HFFc6 (cell line): ENCODE results near the gene MAGI1. TPM values are rescaled to one million over a fixed set of nuclear protein-coding genes. Genes with fewer than 3 reads are reported as not detected.

Experiments
- DNase-seq: peaks from one replicate; pipeline ENCODE4 v3.0.0-alpha.2; 2018
- H3K27ac Mint-ChIP-seq: 2 replicates; pipeline ENCODE4 v1.8.0; 2020; ENCODE audit warnings: mild to moderate bottlenecking, mixed read lengths
- H3K27me3 Mint-ChIP-seq: 2 replicates; pipeline ENCODE4 v1.8.0; 2021; ENCODE audit warnings: mild to moderate bottlenecking, moderate library complexity, mixed read lengths; ENCODE audit not compliant: insufficient read depth
- H3K36me3 Mint-ChIP-seq: 2 replicates; pipeline ENCODE4 v1.8.0; 2021; ENCODE audit warnings: low read depth, mixed read lengths
- H3K4me1 Mint-ChIP-seq: 2 replicates; pipeline ENCODE4 v1.8.0; 2020; ENCODE audit warnings: low read depth, mixed read lengths
- H3K4me3 Mint-ChIP-seq: 2 replicates; pipeline ENCODE4 v1.8.0; 2020; ENCODE audit warnings: mild to moderate bottlenecking, moderate library complexity, mixed read lengths
- H3K9me3 Mint-ChIP-seq: 2 replicates; pipeline ENCODE4 v1.8.0; 2020; ENCODE audit warnings: mild to moderate bottlenecking, mixed read lengths
- CTCF ChIP-seq: fragments of 200-600 bp; sonication (generic); IDR thresholded peaks from 2 replicates; pipeline ENCODE4 v1.5.0; 2021; ENCODE audit warnings: antibody characterized with exemption, mild to moderate bottlenecking
- total RNA-seq, 6 experiments: library from RNA; stranded (reverse); fragmentation: NEBNext Ultra II Directional; extraction: Animal tissue kit (Norgen Biotek cat#: 25700); gene quantifications; 2 replicates in 1 of 6; 3 replicates in 5 of 6; pipeline ENCODE4 v1.2.3, GENCODE V29; 2021

MAGI1 gene
- total RNA-seq, 6 experiments from 2014 or later: 21.1 to 30.5 (median 22.4) TPM

- no peak overlapping the region for H3K27ac Mint-ChIP-seq
- peaks cover 6% of the 10 kb centered on the region; the same call in 1 of the 2 replicates for H3K4me1 Mint-ChIP-seq
- H3K27me3 Mint-ChIP-seq: no peaks in the 10 kb centered on the region
- H3K9me3 Mint-ChIP-seq: no peaks in the 10 kb centered on the region
- no peak for TF ChIP-seq CTCF
- no peaks in the 10 kb centered on the region for H3K36me3 Mint-ChIP-seq
- no peak for DNase-seq
- H3K4me3 Mint-ChIP-seq: no peak overlapping the region
These were observed 594.3 kb downstream of the MAGI1 start for GRCh38 chr3:65444447-65444815.

- no peak for TF ChIP-seq CTCF
- no peaks in the 10 kb centered on the region for H3K36me3 Mint-ChIP-seq
- peaks cover 6% of the 10 kb centered on the region; the same call in 1 of the 2 replicates for H3K4me1 Mint-ChIP-seq
- no peaks in the 10 kb centered on the region for H3K9me3 Mint-ChIP-seq
- H3K27ac Mint-ChIP-seq: no peak overlapping the region
- no peak for DNase-seq
- no peak overlapping the region for H3K4me3 Mint-ChIP-seq
- H3K27me3 Mint-ChIP-seq: no peaks in the 10 kb centered on the region
These were observed 594.8 kb downstream of the MAGI1 start for GRCh38 chr3:65443739-65444446.

- Mint-ChIP-seq H3K27me3 (no peaks in the 10 kb centered on the region), H3K9me3 (no peaks in the 10 kb centered on the region), H3K36me3 (peaks cover 10% of the 10 kb centered on the region; the same call in 1 of the 2 replicates), H3K27ac (no peak overlapping the region), H3K4me3 (no peak overlapping the region), H3K4me1 (peaks cover 6% of the 10 kb centered on the region; the same call in 1 of the 2 replicates)
- DNase-seq: peak; percentile 34
- peak; percentile 75 for TF ChIP-seq CTCF
These were observed 599.0 kb downstream of the MAGI1 start for GRCh38 chr3:65439641-65440284.

- no peaks in the 10 kb centered on the region for H3K27me3 Mint-ChIP-seq
- H3K9me3 Mint-ChIP-seq: no peaks in the 10 kb centered on the region
- H3K4me3 Mint-ChIP-seq: no peak overlapping the region
- DNase-seq: no peak
- TF ChIP-seq CTCF: no peak
- H3K36me3 Mint-ChIP-seq: peaks cover 10% of the 10 kb centered on the region; the same call in 1 of the 2 replicates
- no peaks in the 10 kb centered on the region for H3K4me1 Mint-ChIP-seq
- H3K27ac Mint-ChIP-seq: no peak overlapping the region
These were observed 600.1 kb downstream of the MAGI1 start for GRCh38 chr3:65438612-65439011.

GRCh38 chr3:65438096-65438495 lies 600.6 kb downstream of the MAGI1 start:
- Mint-ChIP-seq H3K4me1 (no peaks in the 10 kb centered on the region), H3K36me3 (peaks cover 10% of the 10 kb centered on the region; the same call in 1 of the 2 replicates), H3K9me3 (no peaks in the 10 kb centered on the region), H3K27me3 (no peaks in the 10 kb centered on the region), H3K27ac (no peak overlapping the region), H3K4me3 (no peak overlapping the region)
- TF ChIP-seq CTCF: no peak
- DNase-seq: no peak
